Breast epithelium (tissue), 4 donors: ENCODE measurements around the gene TMEM132D. TPM values are rescaled to one million over a fixed set of nuclear protein-coding genes. Genes with fewer than 3 reads are reported as not detected.

Experiments
- DNase-seq, 2 donors: peaks; one replicate each; pipeline ENCODE4 v3.0.0-alpha.2; 2019; ENCODE audit warnings: low spot score in 2 of 2
- H3K27ac ChIP-seq, 2 donors: fragments of 200-600 bp; sonication (generic) in 1 of 2; one replicate each; pipeline ENCODE4 v1.5.1; 2016 to 2019; ENCODE audit warnings: mild to moderate bottlenecking in 1 of 2
- H3K27me3 ChIP-seq, 2 donors: fragments of 200-600 bp; sonication (generic) in 1 of 2; one replicate each; pipeline versions ENCODE4 v1.5.1 to v1.6.0; 2017 to 2019; ENCODE audit warnings: control low read depth in 1 of 2, mild to moderate bottlenecking in 1 of 2
- H3K36me3 ChIP-seq: fragments of 200-600 bp; one replicate; pipeline ENCODE4 v1.5.1; 2019
- H3K4me1 ChIP-seq, 2 donors: fragments of 200-600 bp; sonication (generic); one replicate each; pipeline ENCODE4 v1.5.1; 2016 to 2019; ENCODE audit warnings: control low read depth in 1 of 2
- H3K4me3 ChIP-seq, 3 donors: fragments of 200-600 bp; sonication (generic); 1 replicate in 2 of 3; 2 replicates in 1 of 3; pipeline ENCODE4 v1.5.1; 2016 to 2019; ENCODE audit warnings: mild to moderate bottlenecking in 3 of 3, moderate library complexity in 2 of 3
- H3K9me3 ChIP-seq, 2 donors: fragments of 200-600 bp; sonication (generic) in 1 of 2; one replicate each; pipeline ENCODE4 v1.5.1; 2016 to 2019; ENCODE audit warnings: control low read depth in 1 of 2
- CTCF ChIP-seq, 3 donors: fragments of 450-650 bp; IDR thresholded peaks; one replicate each; pipeline ENCODE4 v1.5.1; 2016 to 2017; ENCODE audit warnings: antibody characterized with exemption in 3 of 3, mild to moderate bottlenecking in 3 of 3, moderate library complexity in 3 of 3
- POLR2A ChIP-seq: fragments of 450-650 bp; IDR thresholded peaks from one replicate; pipeline ENCODE4 v1.6.1; 2016; ENCODE audit warnings: antibody characterized with exemption, mild to moderate bottlenecking, moderate library complexity
- POLR2AphosphoS5 ChIP-seq, 3 donors: sonication (generic); formaldehyde crosslinking; IDR thresholded peaks; one replicate each; pipeline ENCODE4 v1.6.1; 2017; ENCODE audit warnings: antibody characterized with exemption in 3 of 3
- intact Hi-C: fragments of 100-400 bp; cut with DNase I; formaldehyde crosslinking; loops from one replicate; pipeline ENCODE4 v1.15.1; 2023; ENCODE audit warnings: low total_unique reads
- total RNA-seq, 3 donors: library from RNA; depleted of rRNA; stranded (reverse); fragments of >200 nt; gene quantifications; one replicate each; pipeline ENCODE4 v1.1.0, GENCODE V29; 2016

TMEM132D gene
- total RNA-seq, 3 donors from 2014 or later: not detected

DNA sequence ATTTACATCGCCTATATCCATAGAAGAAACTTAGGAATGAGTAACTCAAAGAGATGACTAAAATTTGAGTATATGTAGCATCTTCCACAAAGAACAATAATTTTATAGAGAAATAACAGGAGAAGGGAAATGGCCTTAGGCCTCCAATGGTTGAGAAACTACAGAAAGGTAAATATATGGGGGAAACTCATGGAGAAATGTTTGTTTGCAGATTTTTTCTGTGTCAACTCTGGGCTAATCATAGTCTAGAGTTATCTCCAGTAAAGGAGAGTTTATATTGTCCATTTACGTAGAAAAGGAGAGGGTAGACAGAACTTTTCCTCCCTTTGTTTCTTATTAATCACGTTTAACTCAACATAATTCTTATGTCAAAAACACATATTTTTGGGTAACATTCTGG is 806.4 kb downstream of the TMEM132D start:
- Histone ChIP-seq H3K27ac (no peak overlapping the region), H3K27me3 (no peaks in the 10 kb centered on the region), H3K9me3 (peaks cover 0 to 7% of the 10 kb centered on the region in 2 donors), H3K4me3 (no peak overlapping the region), H3K4me1 (no peaks in the 10 kb centered on the region), H3K36me3 (no peaks in the 10 kb centered on the region)
- DNase-seq: no peak
- TF ChIP-seq POLR2AphosphoS5 (IDR thresholded peaks at IDR 0.05): no peak
- no peak for TF ChIP-seq POLR2A
- no peak for TF ChIP-seq CTCF (IDR thresholded peaks at IDR 0.05)
- intact Hi-C loops: no loop called here

GRCh38 chr12:129096968-129097367 is 806.9 kb downstream of the TMEM132D start:
- Histone ChIP-seq H3K27ac (no peak overlapping the region), H3K4me3 (no peak overlapping the region), H3K36me3 (no peaks in the 10 kb centered on the region), H3K4me1 (no peaks in the 10 kb centered on the region), H3K9me3 (peaks cover 0 to 7% of the 10 kb centered on the region in 2 donors), H3K27me3 (no peaks in the 10 kb centered on the region)
- intact Hi-C loops: no loop called here
- no peak for DNase-seq
- no peak for TF ChIP-seq CTCF (IDR thresholded peaks at IDR 0.05)

GRCh38 chr12:129096184-129096583 is 807.6 kb downstream of the TMEM132D start:
- Histone ChIP-seq H3K27ac (no peak overlapping the region), H3K36me3 (no peaks in the 10 kb centered on the region), H3K27me3 (no peaks in the 10 kb centered on the region), H3K9me3 (peaks cover 0 to 4% of the 10 kb centered on the region in 2 donors), H3K4me3 (no peak overlapping the region), H3K4me1 (no peaks in the 10 kb centered on the region)
- intact Hi-C loops: no loop called here
- DNase-seq: no peak
- TF ChIP-seq POLR2A: no peak
- no peak for TF ChIP-seq POLR2AphosphoS5 (IDR thresholded peaks at IDR 0.05)
- TF ChIP-seq CTCF (IDR thresholded peaks at IDR 0.05): no peak

- no peak overlapping the region for H3K27ac ChIP-seq
- TF ChIP-seq POLR2A (no peak), CTCF (IDR thresholded peaks at IDR 0.05) (no peak), POLR2AphosphoS5 (IDR thresholded peaks at IDR 0.05) (no peak)
- H3K9me3 ChIP-seq: no peaks in the 10 kb centered on the region
- H3K36me3 ChIP-seq: no peaks in the 10 kb centered on the region
- H3K4me3 ChIP-seq: no peak overlapping the region
- DNase-seq: no peak
- H3K27me3 ChIP-seq: no peaks in the 10 kb centered on the region
- intact Hi-C loops: loop anchor here (10.0 kb wide), 1 partner anchor 1585 kb away; no protein-coding TSS in a partner anchor
- no peaks in the 10 kb centered on the region for H3K4me1 ChIP-seq
These were observed 814.2 kb downstream of the TMEM132D start for GRCh38 chr12:129089576-129089975.

- Histone ChIP-seq H3K4me1 (no peaks in the 10 kb centered on the region), H3K36me3 (no peaks in the 10 kb centered on the region), H3K4me3 (no peak overlapping the region), H3K27me3 (no peaks in the 10 kb centered on the region), H3K27ac (no peak overlapping the region), H3K9me3 (no peaks in the 10 kb centered on the region)
- intact Hi-C loops: loop anchor here (10.0 kb wide), 1 partner anchor 1590 kb away; no protein-coding TSS in a partner anchor
- no peak for DNase-seq
- no peak for TF ChIP-seq POLR2AphosphoS5 (IDR thresholded peaks at IDR 0.05)
- TF ChIP-seq POLR2A: no peak
- TF ChIP-seq CTCF (IDR thresholded peaks at IDR 0.05): no peak
These were observed 818.7 kb downstream of the TMEM132D start for GRCh38 chr12:129084875-129085826.
